ENCODE data around the gene MRPL52.

- no peak for TF ChIP-seq POLR2A (IDR thresholded peaks at IDR 0.05; ENCODE audit: low read depth, low read length)
- TF ChIP-seq POU2F2 (IDR thresholded peaks at IDR 0.05; ENCODE audit: low read depth, low read length) = no peak
- TF ChIP-seq SPI1 (IDR thresholded peaks at IDR 0.05; ENCODE audit: low read depth, low read length) = 0 out of 2 replicates have a peak, but pooled peaks have one; percentile 16
- TF ChIP-seq POLR2AphosphoS5 (IDR thresholded peaks at IDR 0.05; ENCODE audit: low read depth, low read length) = no peak
Observed at GRCh38 chr14:22872033-22872832, 42.5 kb downstream of the MRPL52 start.
